Hepatic stellate cell (primary cell): ENCODE results near the gene RBM4.
A peak's percentile ranks its signal among the peaks of the same experiment; 100 is the strongest.
"Not testable (repeated sequence)": the region's sequence is repeated elsewhere in the genome, so short reads cannot be mapped to it uniquely, and the experiment has no call there.

Source experiments
- DNase-seq: peaks from one replicate; pipeline ENCODE4 v3.0.0; 2011; ENCODE audit warnings: low spot score

The RBM4 gene

GRCh38 chr11:66617155-66617834 is 21.2 kb upstream of the RBM4 start:
- DNase-seq, result peak; percentile 42

DNA sequence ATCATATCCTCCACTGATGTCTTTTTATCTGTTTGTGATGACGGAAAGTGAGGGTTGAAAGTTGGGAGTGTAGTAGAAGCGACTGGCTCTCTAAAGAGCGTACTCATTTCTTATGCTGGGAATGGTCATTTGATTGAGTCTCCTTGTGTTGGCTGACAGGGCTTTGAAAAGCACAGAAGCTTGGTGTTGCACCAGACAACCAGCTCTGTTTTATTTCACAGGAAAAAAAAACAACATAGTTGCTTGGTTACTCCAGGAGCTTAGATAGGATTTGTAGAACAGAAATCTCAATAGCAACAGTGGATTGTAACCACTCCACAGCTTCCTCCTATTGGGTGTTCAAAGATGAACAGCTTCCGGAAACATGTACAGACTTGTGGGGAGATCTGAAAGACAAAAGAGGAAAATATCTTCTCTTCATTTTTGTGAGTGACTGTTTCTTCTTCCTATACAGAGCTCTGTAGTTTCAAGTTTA is 19.4 kb upstream of the RBM4 start:
- peak; percentile 73 for DNase-seq

DNA sequence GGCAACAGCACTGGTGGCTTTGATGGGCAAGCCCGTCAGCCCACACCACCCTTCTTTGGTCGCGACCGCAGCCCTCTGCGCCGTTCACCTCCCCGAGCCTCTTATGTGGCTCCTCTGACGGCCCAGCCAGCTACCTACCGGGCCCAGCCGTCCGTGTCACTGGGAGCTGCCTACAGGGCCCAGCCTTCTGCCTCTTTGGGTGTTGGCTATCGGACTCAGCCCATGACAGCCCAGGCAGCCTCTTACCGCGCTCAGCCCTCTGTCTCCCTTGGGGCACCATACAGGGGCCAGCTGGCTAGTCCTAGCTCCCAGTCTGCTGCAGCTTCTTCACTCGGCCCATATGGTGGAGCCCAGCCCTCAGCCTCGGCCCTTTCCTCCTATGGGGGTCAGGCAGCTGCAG is 14.1 kb upstream of the RBM4 start:
- DNase-seq, result no peak

DNA sequence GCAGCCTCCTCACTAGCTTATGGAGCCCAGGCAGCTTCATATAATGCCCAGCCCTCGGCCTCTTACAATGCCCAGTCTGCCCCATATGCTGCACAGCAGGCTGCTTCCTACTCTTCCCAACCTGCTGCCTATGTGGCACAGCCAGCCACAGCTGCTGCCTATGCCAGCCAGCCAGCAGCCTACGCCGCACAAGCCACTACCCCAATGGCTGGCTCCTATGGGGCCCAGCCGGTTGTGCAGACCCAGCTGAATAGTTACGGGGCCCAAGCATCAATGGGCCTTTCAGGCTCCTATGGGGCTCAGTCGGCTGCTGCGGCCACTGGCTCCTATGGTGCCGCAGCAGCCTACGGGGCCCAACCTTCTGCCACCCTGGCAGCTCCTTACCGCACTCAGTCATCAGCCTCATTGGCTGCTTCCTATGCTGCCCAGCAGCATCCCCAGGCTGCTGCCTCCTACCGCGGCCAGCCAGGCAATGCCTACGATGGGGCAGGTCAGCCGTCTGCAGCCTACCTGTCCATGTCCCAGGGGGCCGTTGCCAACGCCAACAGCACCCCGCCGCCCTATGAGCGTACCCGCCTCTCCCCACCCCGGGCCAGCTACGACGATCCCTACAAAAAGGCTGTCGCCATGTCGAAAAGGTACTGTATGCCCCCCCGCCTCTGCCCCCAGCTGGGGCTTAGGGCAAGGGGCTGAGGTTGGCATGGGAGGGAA is 13.3 kb upstream of the RBM4 start:
- DNase-seq, result no peak

GRCh38 chr11:66625752-66626149 is 12.8 kb upstream of the RBM4 start:
- no peak for DNase-seq

DNA sequence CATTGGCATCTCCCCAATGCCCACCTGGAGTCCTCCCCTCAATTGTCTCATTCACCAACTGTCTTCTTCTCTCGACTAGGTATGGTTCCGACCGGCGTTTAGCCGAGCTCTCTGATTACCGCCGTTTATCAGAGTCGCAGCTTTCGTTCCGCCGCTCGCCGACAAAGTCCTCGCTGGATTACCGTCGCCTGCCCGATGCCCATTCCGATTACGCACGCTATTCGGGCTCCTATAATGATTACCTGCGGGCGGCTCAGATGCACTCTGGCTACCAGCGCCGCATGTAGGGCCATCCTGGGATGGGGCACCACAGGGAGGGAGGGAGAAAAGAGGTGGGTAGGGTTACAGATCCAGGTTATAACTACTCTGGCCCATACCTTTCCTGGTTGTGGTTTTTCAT is 12.1 kb upstream of the RBM4 start:
- no peak for DNase-seq

GRCh38 chr11:66626926-66627325 is 11.6 kb upstream of the RBM4 start:
- no peak for DNase-seq

DNA sequence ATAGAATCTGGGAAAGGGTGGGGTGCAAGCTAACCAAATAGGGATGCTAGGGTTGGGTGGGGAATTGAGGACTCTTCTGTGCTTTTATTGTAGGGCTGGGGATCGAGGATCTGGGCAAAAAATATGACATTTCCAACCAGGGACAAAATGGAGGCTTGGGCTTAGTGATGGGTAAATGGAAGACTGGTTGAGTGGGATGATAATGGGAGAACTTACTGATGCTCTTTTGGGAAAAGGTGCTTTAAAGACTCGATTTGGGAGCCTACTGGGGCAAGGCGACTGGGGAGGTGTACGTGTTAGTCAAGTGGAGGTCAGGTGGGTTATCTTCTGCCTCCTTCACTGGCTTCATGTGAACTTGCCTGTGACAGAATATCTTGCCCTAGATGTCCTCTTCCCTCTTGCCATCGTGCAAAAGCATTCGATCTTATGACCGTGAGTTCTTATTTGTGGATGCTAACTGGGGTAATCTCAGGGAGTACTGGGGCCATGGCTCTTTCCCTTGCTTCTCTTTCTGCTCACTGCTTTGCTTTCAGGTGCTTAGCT is 10.4 kb upstream of the RBM4 start:
- DNase-seq, result no peak

DNA sequence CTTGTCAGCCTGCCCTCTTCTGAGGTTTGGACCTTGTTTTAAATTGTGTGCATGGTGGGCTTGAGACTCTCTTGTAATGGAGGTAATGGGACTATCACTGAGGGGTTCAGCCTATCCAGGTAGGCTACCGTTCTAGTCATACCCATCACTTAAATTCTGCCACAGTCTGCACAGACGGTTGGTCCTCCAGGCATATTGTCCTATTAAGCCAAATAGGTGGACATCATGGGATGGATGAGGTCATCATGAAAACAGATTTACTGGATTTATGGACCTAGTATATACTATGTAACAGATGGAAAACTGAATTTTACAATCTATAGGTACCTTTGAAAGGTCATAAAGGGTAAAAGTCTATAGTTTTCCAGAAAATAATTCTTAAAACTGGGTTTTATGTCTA is 9.1 kb upstream of the RBM4 start:
- no peak for DNase-seq

GRCh38 chr11:66631883-66632282 is 6.6 kb upstream of the RBM4 start:
- DNase-seq, result no peak

- DNase-seq, result no peak
These were observed 5.6 kb upstream of the RBM4 start for GRCh38 chr11:66632952-66633351.

GRCh38 chr11:66636411-66636810 is 2.1 kb upstream of the RBM4 start:
- DNase-seq, result no peak

GRCh38 chr11:66637557-66638176 is 836 bp upstream of the RBM4 start:
- no peak for DNase-seq

GRCh38 chr11:66639066-66639813 is 737 bp downstream of the RBM4 start:
- DNase-seq, result peak; percentile 43

GRCh38 chr11:66639814-66640340 is 1.4 kb downstream of the RBM4 start:
- DNase-seq, result not testable (repeated sequence)

DNA sequence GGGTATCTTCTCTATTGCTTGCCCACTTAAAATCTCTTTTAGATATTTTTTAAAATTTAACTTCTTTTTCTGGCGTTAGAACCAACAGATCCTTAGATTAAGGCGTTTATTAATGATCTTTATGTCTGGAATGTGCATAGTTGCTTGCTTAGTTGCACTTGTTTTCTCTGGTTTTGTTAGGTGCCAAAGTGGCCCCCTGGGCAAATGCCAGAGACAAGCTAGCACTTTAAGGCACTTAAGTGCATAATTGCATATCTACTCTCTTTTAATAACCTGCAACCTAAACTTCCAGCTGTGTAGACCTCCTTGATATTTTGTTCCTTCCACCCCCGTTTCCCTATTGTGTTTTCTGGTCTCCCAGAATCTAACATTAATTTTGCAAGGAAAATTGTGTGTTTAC is 3.3 kb downstream of the RBM4 start:
- no peak for DNase-seq

- DNase-seq, result no peak
These were observed 5.4 kb downstream of the RBM4 start for GRCh38 chr11:66643745-66644437.

GRCh38 chr11:66646828-66647227 is 8.3 kb downstream of the RBM4 start:
- DNase-seq, result no peak

DNA sequence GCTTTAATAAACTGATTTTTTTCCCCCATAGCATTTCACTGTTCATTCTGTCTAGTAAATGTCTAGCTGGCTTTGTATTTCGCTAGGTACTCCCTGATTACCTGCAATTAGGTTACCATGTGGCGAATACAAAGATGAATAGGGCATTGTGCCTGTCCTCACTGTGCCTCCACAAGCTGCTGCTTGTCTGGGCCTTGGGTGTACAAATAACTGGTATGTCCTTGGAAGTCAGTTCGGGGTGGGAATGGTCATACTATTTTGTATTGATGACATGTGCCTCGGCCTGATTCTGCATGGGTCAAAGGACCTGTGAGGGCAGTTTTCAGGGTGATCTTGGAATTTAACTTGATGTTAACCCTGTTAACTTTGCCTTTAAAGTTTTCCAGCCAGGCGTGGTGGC is 11.4 kb downstream of the RBM4 start:
- DNase-seq, result no peak

GRCh38 chr11:66651016-66651415 is 12.5 kb downstream of the RBM4 start:
- no peak for DNase-seq

DNA sequence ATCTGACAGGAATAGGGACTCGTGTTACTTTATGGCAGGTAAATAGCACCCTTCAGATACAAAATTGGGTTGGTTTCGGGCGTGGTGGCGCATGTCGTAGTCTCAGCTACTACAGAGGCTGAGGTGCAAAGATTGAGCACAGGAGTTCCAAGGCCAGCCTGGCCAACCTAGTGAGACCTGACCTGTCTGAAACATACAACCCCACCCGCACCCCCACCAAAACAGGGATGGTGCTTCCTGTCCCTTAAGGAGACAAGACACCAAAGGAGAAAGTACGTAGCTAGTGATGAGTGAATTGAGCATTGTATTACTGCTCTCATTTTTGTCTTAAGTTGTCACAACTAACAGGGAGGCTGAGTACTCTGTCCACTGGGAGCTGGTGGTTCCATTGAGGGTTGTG is 14.1 kb downstream of the RBM4 start:
- DNase-seq, result no peak
